B cell (primary cell): ENCODE data around the gene PACRG. TPM values are rescaled to one million over a fixed set of nuclear protein-coding genes. Genes with fewer than 3 reads are reported as not detected.

Experiments used
- ATAC-seq: fragments of 200-7000 bp; cut with Tn5 transposase; one replicate; pipeline ENCODE4 v1.10.0; 2021; ENCODE audit warnings: low read depth, mild to moderate bottlenecking, moderate number of reproducible peaks, moderate library complexity
- CTCF ChIA-PET: fragments of 350-600 bp; sonication (Branson Sonifier 250); formaldehyde crosslinking; loops from one replicate; lab custom pipeline; 2021; ENCODE audit warnings: antibody characterized with exemption, inconsistent platforms; lab: Charles Lee
- POLR2A ChIA-PET: fragments of 350-600 bp; sonication (Branson Sonifier 250); formaldehyde crosslinking; loops from one replicate; lab custom pipeline; 2021; ENCODE audit warnings: antibody characterized with exemption; lab: Charles Lee
- DNase-seq: peaks from one replicate; pipeline ENCODE4 v3.0.0; 2013
- H2AFZ ChIP-seq: 2 replicates; pipeline ENCODE4 v1.6.1; 2012; ENCODE audit warnings: mild to moderate bottlenecking, low read depth, low read length; ENCODE audit not compliant: insufficient read depth, poor library complexity, severe bottlenecking
- H3K27ac ChIP-seq, 2 donors: 1 replicate in 1 of 2; 2 replicates in 1 of 2; pipeline ENCODE4 v1.5.1; 2012 to 2013; ENCODE audit warnings: low read length in 2 of 2, mild to moderate bottlenecking in 2 of 2, moderate library complexity in 1 of 2
- H3K27me3 ChIP-seq, 4 experiments: fragments of 200-600 bp in 1 of 4; sonication (generic) in 1 of 4; replicated peaks in 1 of 4; 1 replicate in 2 of 4; 2 replicates in 2 of 4; pipeline versions ENCODE4 v1.6.1 to v1.7.0; 2013 to 2016; ENCODE audit warnings: low read length in 3 of 4, mild to moderate bottlenecking in 2 of 4, mixed read lengths in 1 of 4, moderate library complexity in 1 of 4; ENCODE audit not compliant: insufficient read depth in 4 of 4, control insufficient read depth in 3 of 4; ENCODE audit errors: control extremely low read depth in 1 of 4
- H3K36me3 ChIP-seq, 2 experiments: replicated peaks in 1 of 2; 1 replicate in 1 of 2; 2 replicates in 1 of 2; pipeline versions ENCODE4 v1.6.1 to v1.7.1; 2013; ENCODE audit warnings: low read length in 1 of 2; ENCODE audit not compliant: insufficient read depth in 2 of 2, control insufficient read depth in 1 of 2; ENCODE audit errors: control extremely low read depth in 1 of 2, extremely low read depth in 1 of 2
- H3K4me1 ChIP-seq, 2 donors: fragments of 200-600 bp in 1 of 2; sonication (generic) in 1 of 2; 1 replicate in 1 of 2; 2 replicates in 1 of 2; pipeline versions ENCODE4 v1.5.1 to v1.6.1; 2013 to 2017; ENCODE audit warnings: low read length in 2 of 2; ENCODE audit not compliant: control insufficient read depth in 2 of 2, insufficient read depth in 2 of 2
- H3K4me2 ChIP-seq: replicated peaks from 2 replicates; pipeline ENCODE3; 2012; ENCODE audit warnings: mild to moderate bottlenecking, low read depth, low read length; ENCODE audit not compliant: poor library complexity, severe bottlenecking
- H3K4me3 ChIP-seq, 5 experiments: fragments of 200-600 bp in 1 of 5; sonication (generic) in 1 of 5; 1 replicate in 3 of 5; 2 replicates in 2 of 5; pipeline versions ENCODE4 v1.5.1 to v1.7.0; 2011 to 2016; ENCODE audit warnings: low read length in 4 of 5, mild to moderate bottlenecking in 4 of 5, low read depth in 2 of 5, control low read depth in 1 of 5, moderate library complexity in 1 of 5; ENCODE audit not compliant: insufficient read depth in 1 of 5; ENCODE audit errors: control extremely low read depth in 1 of 5, extremely low read depth in 1 of 5
- H3K79me2 ChIP-seq: fragments of 200-600 bp; sonication (generic); one replicate; pipeline ENCODE4 v1.6.0; 2016; ENCODE audit warnings: low read length; ENCODE audit not compliant: control insufficient read depth, insufficient read depth
- H3K9ac ChIP-seq: fragments of 200-600 bp; sonication (generic); 2 replicates; pipeline ENCODE4 v1.6.1; 2017; ENCODE audit warnings: mild to moderate bottlenecking, low read length, moderate library complexity
- H3K9me3 ChIP-seq, 3 donors: one replicate each; pipeline versions ENCODE4 v1.6.1 to v1.7.1; 2013; ENCODE audit warnings: low read length in 2 of 3; ENCODE audit not compliant: control insufficient read depth in 2 of 3, insufficient read depth in 1 of 3; ENCODE audit errors: control extremely low read depth in 1 of 3
- H4K20me1 ChIP-seq: 2 replicates; pipeline ENCODE4 v1.6.0; 2012; ENCODE audit warnings: mild to moderate bottlenecking, low read length; ENCODE audit not compliant: insufficient read depth, control insufficient read depth, poor library complexity, severe bottlenecking
- H3K27ac Mint-ChIP-seq: one replicate; pipeline ENCODE4 v1.8.0; 2021; ENCODE audit warnings: mixed read lengths
- H3K27me3 Mint-ChIP-seq: one replicate; pipeline ENCODE4 v1.8.0; 2021; ENCODE audit warnings: mixed read lengths
- H3K4me1 Mint-ChIP-seq: one replicate; pipeline ENCODE4 v1.8.0; 2021; ENCODE audit warnings: mixed read lengths
- H3K4me3 Mint-ChIP-seq: one replicate; pipeline ENCODE4 v1.8.0; 2021; ENCODE audit warnings: mixed read lengths
- H3K9me3 Mint-ChIP-seq: one replicate; pipeline ENCODE4 v1.8.0; 2022; ENCODE audit warnings: mixed read lengths; ENCODE audit not compliant: insufficient read depth
- CTCF ChIP-seq: fragments of 200-600 bp; IDR thresholded peaks from one replicate; pipeline ENCODE4 v1.8.0; 2022; ENCODE audit warnings: antibody characterized with exemption, mild to moderate bottlenecking
- EZH2 ChIP-seq: IDR thresholded peaks from 2 replicates; pipeline ENCODE4 v1.6.1; 2012; ENCODE audit warnings: borderline replicate concordance, low read depth, mild to moderate bottlenecking, moderate library complexity, low read length; ENCODE audit not compliant: insufficient read depth, poor library complexity, severe bottlenecking
- WGBS: methylation state at CpG from one replicate; pipeline ENCODE4 v1.1.5; 2013; ENCODE audit warnings: missing lambda C conversion rate; ENCODE audit not compliant: insufficient coverage; 5-methylcytosine and 5-hydroxymethylcytosine counted together
- intact Hi-C: fragments of 100-400 bp; cut with micrococcal nuclease; formaldehyde crosslinking; loops from one replicate; pipeline ENCODE4 v1.10.0; 2022
- polyA plus RNA-seq: library from polyadenylated mRNA; depleted of rRNA; stranded (reverse); fragments of >200 nt; gene quantifications from 2 replicates; pipeline ENCODE4 v1.2.3, GENCODE V29; 2012
- total RNA-seq, 2 donors: library from RNA; stranded (reverse); fragments of 120-200 nt in 1 of 2; gene quantifications; 1 replicate in 1 of 2; 2 replicates in 1 of 2; pipeline versions ENCODE4 v1.2.3 to v1.2.4, GENCODE V29; 2013 to 2022

The PACRG gene
- total and polyA plus RNA-seq, 2 donors (not counting 1 experiment from before 2014, with no cell fraction given) = not detected

- H3K4me3 ChIP-seq = no peak overlapping the region
- no peaks in the 10 kb centered on the region for H3K27me3 ChIP-seq
- peaks cover 3% of the 10 kb centered on the region for H3K27me3 Mint-ChIP-seq
- no peaks in the 10 kb centered on the region for H3K4me1 Mint-ChIP-seq
- CTCF ChIA-PET = no interaction called here
- POLR2A ChIA-PET = no interaction called here
- H3K27ac ChIP-seq = no peak overlapping the region
- WGBS = no CpG with 5 or more reads among the region's 6 CpGs
- intact Hi-C loops = no loop called here
- H3K79me2 ChIP-seq = no peaks in the 10 kb centered on the region
- H3K9me3 Mint-ChIP-seq = no peaks in the 10 kb centered on the region
- no peaks in the 10 kb centered on the region for H3K4me1 ChIP-seq
- no peak overlapping the region for H3K4me2 ChIP-seq
- no peak for ATAC-seq
- no peaks in the 10 kb centered on the region for H4K20me1 ChIP-seq
- peaks cover 0 to 12% (median 0%) of the 10 kb centered on the region in 3 donors for H3K9me3 ChIP-seq
- no peak overlapping the region for H3K4me3 Mint-ChIP-seq
- no peak overlapping the region for H3K27ac Mint-ChIP-seq
- TF ChIP-seq EZH2 = no peak
- TF ChIP-seq CTCF = no peak
- DNase-seq = no peak
- H2AFZ ChIP-seq = no peak overlapping the region
- no peaks in the 10 kb centered on the region for H3K36me3 ChIP-seq
- no peak overlapping the region for H3K9ac ChIP-seq
Observed at GRCh38 chr6:163151212-163151611, 423.4 kb downstream of the PACRG start.

GRCh38 chr6:163152701-163153100, 424.9 kb downstream of the PACRG start:
- Histone ChIP-seq H3K4me3 (no peak overlapping the region), H3K79me2 (no peaks in the 10 kb centered on the region), H3K9me3 (peaks cover 0 to 12% (median 0%) of the 10 kb centered on the region in 3 donors), H3K4me2 (no peak overlapping the region), H3K27me3 (peaks cover 0 to 1% (median 0%) of the 10 kb centered on the region in 4 experiments), H4K20me1 (no peaks in the 10 kb centered on the region), H3K27ac (no peak overlapping the region), H3K9ac (no peak overlapping the region), H3K4me1 (no peaks in the 10 kb centered on the region), H2AFZ (no peak overlapping the region), H3K36me3 (no peaks in the 10 kb centered on the region)
- intact Hi-C loops = no loop called here
- 80% methylated on average over 2 of the region's 6 CpGs for WGBS
- TF ChIP-seq EZH2 = no peak
- TF ChIP-seq CTCF = no peak
- ATAC-seq (no peak), DNase-seq (no peak)
- no peaks in the 10 kb centered on the region for H3K4me1 Mint-ChIP-seq
- POLR2A ChIA-PET = no interaction called here
- peaks cover 3% of the 10 kb centered on the region for H3K27me3 Mint-ChIP-seq
- CTCF ChIA-PET = no interaction called here
- H3K9me3 Mint-ChIP-seq = no peaks in the 10 kb centered on the region
- H3K4me3 Mint-ChIP-seq = no peak overlapping the region
- no peak overlapping the region for H3K27ac Mint-ChIP-seq
